Pancreas (tissue), 10 donors: ENCODE measurements around the gene OLFML1. TPM values are rescaled to one million over a fixed set of nuclear protein-coding genes. Genes with fewer than 3 reads are reported as not detected.
A peak's percentile ranks its signal among the peaks of the same experiment; 100 is the strongest.

Experiments
- ATAC-seq, 4 donors: fragments of 200-7000 bp; cut with Tn5 transposase; one replicate each; pipeline versions ENCODE4 v1.8.0 to v1.9.1; 2020; ENCODE audit warnings: mild to moderate bottlenecking in 4 of 4, moderate library complexity in 4 of 4
- DNase-seq, 6 donors: peaks; one replicate each; pipeline ENCODE4 v3.0.0-alpha.2; 2020
- FAIRE-seq: peaks from 2 replicates; lab custom pipeline; 2012; peaks lifted over from hg19 to GRCh38; lab: Jason Lieb, UNC
- H3K27ac ChIP-seq, 4 donors: fragments of 200-600 bp; sonication (generic); 1 replicate in 3 of 4; 2 replicates in 1 of 4; pipeline versions ENCODE4 v1.5.0 to v1.8.0; 2020
- H3K27me3 ChIP-seq, 4 donors: fragments of 200-600 bp; one replicate each; pipeline ENCODE4 v1.8.0; 2021
- H3K36me3 ChIP-seq, 3 donors: fragments of 200-600 bp; sonication (generic) in 1 of 3; one replicate each; pipeline versions ENCODE4 v1.5.0 to v1.8.0; 2020 to 2021
- H3K4me1 ChIP-seq, 3 donors: fragments of 200-600 bp; one replicate each; pipeline ENCODE4 v1.8.0; 2021
- H3K4me3 ChIP-seq, 4 donors: fragments of 200-600 bp; sonication (generic) in 2 of 4; one replicate each; pipeline versions ENCODE4 v1.5.0 to v1.8.0; 2020 to 2021
- H3K9me3 ChIP-seq, 4 donors: fragments of 200-600 bp; one replicate each; pipeline ENCODE4 v1.8.0; 2021
- CTCF ChIP-seq, 4 donors: fragments of 200-600 bp; sonication (generic) in 3 of 4; IDR thresholded peaks; one replicate each; pipeline versions ENCODE4 v1.5.0 to v1.8.0; 2021; ENCODE audit warnings: antibody characterized with exemption in 4 of 4
- WGBS, 2 donors: extraction: QIAGEN DNeasy Blood & Tissue Kit; methylation state at CpG; one replicate each; pipeline ENCODE4 v1.1.7; 2013; 5-methylcytosine and 5-hydroxymethylcytosine counted together
- intact Hi-C, 3 donors: fragments of 100-400 bp; cut with DNase I; formaldehyde crosslinking; loops; one replicate each; pipeline versions ENCODE4 v1.11.1 to v1.14.2; 2022
- polyA plus RNA-seq, 2 donors: library from polyadenylated mRNA; stranded (reverse); fragments of 200-250 nt; gene quantifications; one replicate each; pipeline ENCODE4 v1.2.3, GENCODE V29; 2013
- total RNA-seq, 6 donors: library from RNA; stranded (reverse); fragmentation: NEBNext Ultra II Directional in 4 of 6; extraction: Animal tissue kit (Norgen Biotek cat#: 25700) in 4 of 6; gene quantifications; one replicate each; pipeline versions ENCODE4 v1.2.1 to v1.2.4, GENCODE V29; 2021 to 2023
- donor health status: healthy with polysubstance abuse.
- donor health status: DM: no; HTN: no; CAD: no; lungs with moderate emphysema.
- donor health status: DM: no; HTN: no; CAD: no.
- donor health status: control.
- donor health status: control.
- donor health status: Bipolar disorder and iron deficiency.
- donor health status: DM: yes; HTN: yes; CAD: no.
- donor health status: DM: no; HTN: no; CAD: no.
- donor health status: DM: no; HTN: no; CAD: no.
- donor health status: DM: yes; HTN: yes; CAD: no.

Gene OLFML1
- total and polyA plus RNA-seq, 8 donors: 0.32 to 7.0 (median 0.99) TPM

- Histone ChIP-seq H3K27me3 (no peaks in the 10 kb centered on the region), H3K36me3 (no peaks in the 10 kb centered on the region), H3K9me3 (no peaks in the 10 kb centered on the region), H3K4me3 (no peak overlapping the region), H3K4me1 (peaks cover 0 to 12% (median 7%) of the 10 kb centered on the region in 3 donors), H3K27ac (no peak overlapping the region)
- WGBS, 2 donors: 92 to 95% methylated on average over 12 of the region's 12 CpGs
- no peak for TF ChIP-seq CTCF (IDR thresholded peaks at IDR 0.05)
- FAIRE-seq (no peak), ATAC-seq (no peak), DNase-seq (no peak)
- intact Hi-C loops: no loop called here
Measured at GRCh38 chr11:7448201-7448600, 37.1 kb upstream of the OLFML1 start.

GRCh38 chr11:7449211-7449840 lies 36.0 kb upstream of the OLFML1 start:
- H3K27ac ChIP-seq: no peak overlapping the region
- WGBS, 2 donors: 75 to 96% methylated on average over 3 of the region's 3 CpGs
- DNase-seq (peak in 2 of 6 donors; percentile 9 to 38), ATAC-seq (peak; percentile 46 to 83 (median 72)), FAIRE-seq (no peak)
- H3K4me1 ChIP-seq: peaks cover 0 to 12% (median 7%) of the 10 kb centered on the region in 3 donors
- intact Hi-C loops: no loop called here
- TF ChIP-seq CTCF (IDR thresholded peaks at IDR 0.05): no peak
- no peaks in the 10 kb centered on the region for H3K9me3 ChIP-seq
- H3K27me3 ChIP-seq: no peaks in the 10 kb centered on the region
- no peaks in the 10 kb centered on the region for H3K36me3 ChIP-seq
- H3K4me3 ChIP-seq: no peak overlapping the region

- Histone ChIP-seq H3K9me3 (no peaks in the 10 kb centered on the region), H3K36me3 (no peaks in the 10 kb centered on the region), H3K27ac (no peak overlapping the region), H3K4me3 (no peak overlapping the region), H3K27me3 (no peaks in the 10 kb centered on the region), H3K4me1 (peaks cover 0 to 12% (median 7%) of the 10 kb centered on the region in 3 donors)
- DNase-seq: peak in 1 of 6 donors; percentile 22
- FAIRE-seq: no peak
- no peak for TF ChIP-seq CTCF (IDR thresholded peaks at IDR 0.05)
- intact Hi-C loops: no loop called here
- 53 to 58% methylated on average over 4 of the region's 4 CpGs for WGBS, 2 donors
- peak; percentile 26 to 72 (median 68) for ATAC-seq
Measured at GRCh38 chr11:7449841-7450214, 35.5 kb upstream of the OLFML1 start.

GRCh38 chr11:7450836-7451235 lies 34.5 kb upstream of the OLFML1 start:
- H3K27me3 ChIP-seq: no peaks in the 10 kb centered on the region
- H3K4me3 ChIP-seq: no peak overlapping the region
- intact Hi-C loops: no loop called here
- no peak for TF ChIP-seq CTCF (IDR thresholded peaks at IDR 0.05)
- no peaks in the 10 kb centered on the region for H3K9me3 ChIP-seq
- H3K27ac ChIP-seq: no peak overlapping the region
- FAIRE-seq (no peak), ATAC-seq (no peak), DNase-seq (no peak)
- H3K4me1 ChIP-seq: peaks cover 0 to 8% (median 2%) of the 10 kb centered on the region in 3 donors
- H3K36me3 ChIP-seq: no peaks in the 10 kb centered on the region
- 93 to 94% methylated on average over 3 of the region's 3 CpGs for WGBS, 2 donors

GRCh38 chr11:7451520-7451919 lies 33.8 kb upstream of the OLFML1 start:
- no peaks in the 10 kb centered on the region for H3K9me3 ChIP-seq
- DNase-seq (no peak), FAIRE-seq (no peak), ATAC-seq (no peak)
- intact Hi-C loops: no loop called here
- no peak overlapping the region for H3K4me3 ChIP-seq
- H3K27ac ChIP-seq: no peak overlapping the region
- 83 to 86% methylated on average over 3 of the region's 3 CpGs for WGBS, 2 donors
- TF ChIP-seq CTCF (IDR thresholded peaks at IDR 0.05): no peak
- no peaks in the 10 kb centered on the region for H3K27me3 ChIP-seq
- H3K4me1 ChIP-seq: peaks cover 0 to 4% (median 0%) of the 10 kb centered on the region in 3 donors
- H3K36me3 ChIP-seq: no peaks in the 10 kb centered on the region
